HL-60 (cell line): Measurements from ENCODE around the gene TPGS1.

ENCODE experiments used
- DNase-seq, 2 experiments: peaks; one replicate each; pipeline ENCODE4 v3.0.0-alpha.2; 2010 to 2020; ENCODE audit warnings: low read depth in 1 of 2, low spot score in 1 of 2
- H3K27ac ChIP-seq: fragments of 250-450 bp; sonication (Bioruptor Pico); replicated peaks from 2 replicates; pipeline ENCODE4 v1.5.1; 2020; ENCODE audit warnings: mild to moderate bottlenecking, moderate library complexity
- H3K27me3 ChIP-seq: fragments of 250-450 bp; sonication (Bioruptor Pico); 2 replicates; pipeline ENCODE4 v1.5.1; 2021; ENCODE audit warnings: mild to moderate bottlenecking, moderate library complexity; ENCODE audit not compliant: insufficient read depth, poor library complexity, severe bottlenecking
- H3K4me3 ChIP-seq: replicated peaks from 2 replicates; pipeline ENCODE4 v1.5.1; 2011; ENCODE audit warnings: mild to moderate bottlenecking, control low read depth, low read length; ENCODE audit not compliant: insufficient read depth
- GABPA ChIP-seq: IDR thresholded peaks from 2 replicates; pipeline ENCODE4 v1.6.1; 2012; ENCODE audit warnings: low read depth
- POLR2AphosphoS5 ChIP-seq: IDR thresholded peaks from 2 replicates; pipeline ENCODE4 v1.6.1; 2012; ENCODE audit warnings: low read depth
- SPI1 ChIP-seq: IDR thresholded peaks from 2 replicates; pipeline ENCODE4 v1.6.1; 2012; ENCODE audit warnings: low read depth, mild to moderate bottlenecking, borderline replicate concordance
- TF ChIP-seq, protein P1 (sequence below): IDR thresholded peaks from 2 replicates; pipeline ENCODE4 v1.6.1; 2012; ENCODE audit warnings: low read depth; ENCODE audit not compliant: insufficient replicate concordance
- TF ChIP-seq, protein P2 (sequence below): IDR thresholded peaks from one replicate; pipeline ENCODE4 v1.5.1; 2011; ENCODE audit warnings: low read length, control low read depth, inconsistent platforms; ENCODE audit not compliant: insufficient read depth

Gene TPGS1

DNA sequence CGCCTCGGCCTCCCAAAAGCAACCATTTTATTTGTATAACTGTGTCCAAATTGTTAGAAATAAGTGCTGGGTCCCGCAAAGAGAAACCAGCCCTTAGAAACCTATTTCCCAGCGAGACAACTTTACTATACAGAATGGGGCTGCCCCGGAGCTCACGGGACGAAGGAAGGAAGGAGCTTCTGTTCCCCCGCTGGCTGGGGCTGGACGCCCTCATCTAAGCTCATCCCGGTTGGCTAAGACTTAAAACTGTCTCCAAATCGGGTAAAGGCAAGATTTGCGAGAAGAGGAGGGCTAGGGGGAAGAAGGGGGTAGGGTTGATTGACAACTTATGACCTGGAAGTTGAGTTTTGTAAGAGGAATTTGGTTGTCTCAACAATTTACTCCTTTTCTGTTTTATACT is 52.8 kb downstream of the TPGS1 start:
- Histone ChIP-seq H3K4me3 (no peak overlapping the region), H3K27me3 (no peaks in the 10 kb centered on the region), H3K27ac (no peak overlapping the region)
- TF ChIP-seq GABPA (no peak), SPI1 (no peak), POLR2AphosphoS5 (no peak; the same call in 1 of the 2 replicates)
- TF ChIP-seq, protein P1, sequence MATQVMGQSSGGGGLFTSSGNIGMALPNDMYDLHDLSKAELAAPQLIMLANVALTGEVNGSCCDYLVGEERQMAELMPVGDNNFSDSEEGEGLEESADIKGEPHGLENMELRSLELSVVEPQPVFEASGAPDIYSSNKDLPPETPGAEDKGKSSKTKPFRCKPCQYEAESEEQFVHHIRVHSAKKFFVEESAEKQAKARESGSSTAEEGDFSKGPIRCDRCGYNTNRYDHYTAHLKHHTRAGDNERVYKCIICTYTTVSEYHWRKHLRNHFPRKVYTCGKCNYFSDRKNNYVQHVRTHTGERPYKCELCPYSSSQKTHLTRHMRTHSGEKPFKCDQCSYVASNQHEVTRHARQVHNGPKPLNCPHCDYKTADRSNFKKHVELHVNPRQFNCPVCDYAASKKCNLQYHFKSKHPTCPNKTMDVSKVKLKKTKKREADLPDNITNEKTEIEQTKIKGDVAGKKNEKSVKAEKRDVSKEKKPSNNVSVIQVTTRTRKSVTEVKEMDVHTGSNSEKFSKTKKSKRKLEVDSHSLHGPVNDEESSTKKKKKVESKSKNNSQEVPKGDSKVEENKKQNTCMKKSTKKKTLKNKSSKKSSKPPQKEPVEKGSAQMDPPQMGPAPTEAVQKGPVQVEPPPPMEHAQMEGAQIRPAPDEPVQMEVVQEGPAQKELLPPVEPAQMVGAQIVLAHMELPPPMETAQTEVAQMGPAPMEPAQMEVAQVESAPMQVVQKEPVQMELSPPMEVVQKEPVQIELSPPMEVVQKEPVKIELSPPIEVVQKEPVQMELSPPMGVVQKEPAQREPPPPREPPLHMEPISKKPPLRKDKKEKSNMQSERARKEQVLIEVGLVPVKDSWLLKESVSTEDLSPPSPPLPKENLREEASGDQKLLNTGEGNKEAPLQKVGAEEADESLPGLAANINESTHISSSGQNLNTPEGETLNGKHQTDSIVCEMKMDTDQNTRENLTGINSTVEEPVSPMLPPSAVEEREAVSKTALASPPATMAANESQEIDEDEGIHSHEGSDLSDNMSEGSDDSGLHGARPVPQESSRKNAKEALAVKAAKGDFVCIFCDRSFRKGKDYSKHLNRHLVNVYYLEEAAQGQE = no peak
- TF ChIP-seq, protein P2, sequence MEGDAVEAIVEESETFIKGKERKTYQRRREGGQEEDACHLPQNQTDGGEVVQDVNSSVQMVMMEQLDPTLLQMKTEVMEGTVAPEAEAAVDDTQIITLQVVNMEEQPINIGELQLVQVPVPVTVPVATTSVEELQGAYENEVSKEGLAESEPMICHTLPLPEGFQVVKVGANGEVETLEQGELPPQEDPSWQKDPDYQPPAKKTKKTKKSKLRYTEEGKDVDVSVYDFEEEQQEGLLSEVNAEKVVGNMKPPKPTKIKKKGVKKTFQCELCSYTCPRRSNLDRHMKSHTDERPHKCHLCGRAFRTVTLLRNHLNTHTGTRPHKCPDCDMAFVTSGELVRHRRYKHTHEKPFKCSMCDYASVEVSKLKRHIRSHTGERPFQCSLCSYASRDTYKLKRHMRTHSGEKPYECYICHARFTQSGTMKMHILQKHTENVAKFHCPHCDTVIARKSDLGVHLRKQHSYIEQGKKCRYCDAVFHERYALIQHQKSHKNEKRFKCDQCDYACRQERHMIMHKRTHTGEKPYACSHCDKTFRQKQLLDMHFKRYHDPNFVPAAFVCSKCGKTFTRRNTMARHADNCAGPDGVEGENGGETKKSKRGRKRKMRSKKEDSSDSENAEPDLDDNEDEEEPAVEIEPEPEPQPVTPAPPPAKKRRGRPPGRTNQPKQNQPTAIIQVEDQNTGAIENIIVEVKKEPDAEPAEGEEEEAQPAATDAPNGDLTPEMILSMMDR = no peak
- no peak for DNase-seq

DNA sequence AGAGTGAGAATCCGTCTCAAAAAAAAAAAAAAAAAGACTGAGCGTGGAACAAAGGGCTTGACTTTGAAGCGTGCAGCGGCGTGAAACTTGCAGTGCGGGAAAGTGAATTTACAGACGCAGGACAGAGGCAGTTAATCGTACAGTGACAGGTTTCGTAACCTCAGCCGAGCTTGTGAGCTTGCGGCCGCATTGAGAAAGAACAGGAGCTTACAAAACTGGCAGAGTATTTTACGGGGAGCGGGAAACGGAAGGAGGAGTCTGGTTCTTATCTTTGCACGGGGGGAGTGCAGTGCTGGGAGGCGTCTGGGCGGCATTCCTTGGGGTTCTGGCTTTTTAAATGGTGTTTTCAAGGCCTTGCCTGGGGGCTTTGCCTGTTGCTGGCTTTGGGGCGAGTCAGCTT is 59.1 kb downstream of the TPGS1 start:
- Histone ChIP-seq H3K27ac (peak overlapping the region; percentile 76), H3K4me3 (peak overlapping the region; percentile 5)
- DNase-seq = peak; percentile 94 to 99

DNA sequence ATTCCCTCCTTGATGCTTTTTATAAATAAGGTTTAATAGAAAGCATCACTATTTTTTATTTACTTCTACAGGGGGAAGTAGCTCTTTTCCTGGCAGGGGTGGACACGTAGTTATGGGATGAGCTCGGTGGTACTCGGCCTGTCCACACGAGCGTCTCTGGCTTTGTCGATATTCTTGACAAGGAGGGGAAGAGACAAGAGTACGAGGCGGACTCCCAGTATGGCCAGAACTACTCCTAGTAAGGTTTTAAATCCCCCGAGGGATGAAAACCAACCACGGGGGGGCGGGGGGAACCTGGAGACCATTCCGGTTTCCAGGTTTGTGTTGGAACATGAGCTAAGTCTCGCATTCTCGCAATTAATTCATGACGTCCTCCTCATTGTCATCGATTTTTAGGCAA is 59.5 kb downstream of the TPGS1 start:
- DNase-seq = no peak
- TF ChIP-seq SPI1 (no peak), POLR2AphosphoS5 (no peak), GABPA (no peak)
- TF ChIP-seq, protein P1 = no peak
- TF ChIP-seq, protein P2 = no peak
- H3K4me3 ChIP-seq = peak overlapping the region; percentile 5
- no peaks in the 10 kb centered on the region for H3K27me3 ChIP-seq
- peak overlapping the region; percentile 76 for H3K27ac ChIP-seq

More for the DNA sequence above, 59.1 kb downstream of the TPGS1 start:
- H3K27me3 ChIP-seq = no peaks in the 10 kb centered on the region
- TF ChIP-seq POLR2AphosphoS5 (peak; percentile 86), GABPA (0 out of 2 replicates have a peak, but pooled peaks have one; percentile 17), SPI1 (no peak)
- TF ChIP-seq, protein P1 = peak; percentile 63
